Endothelial cell of umbilical vein (primary cell): Measurements from ENCODE around the gene GSX2. TPM values are rescaled to one million over a fixed set of nuclear protein-coding genes. Genes with fewer than 3 reads are reported as not detected.

ENCODE experiments used
- BruUV-seq: library from RNA; stranded (reverse); fragments of 400-500 nt; replicated peaks from 2 replicates; lab custom pipeline; 2021; lab: Mats Ljungman, UMichigan
- CTCF ChIA-PET: fragments of 300-600, 350-600 bp; sonication (Branson Sonifier 250); formaldehyde crosslinking; loops from one replicate; lab custom pipeline; 2021; ENCODE audit warnings: antibody characterized with exemption, inconsistent platforms; lab: Charles Lee
- POLR2A ChIA-PET: fragments of 300-600, 350-600 bp; sonication (Branson Sonifier 250); formaldehyde crosslinking; loops from one replicate; lab custom pipeline; 2021; ENCODE audit warnings: antibody characterized with exemption, inconsistent platforms; lab: Charles Lee
- DNase-seq: peaks from one replicate; pipeline ENCODE4 v3.0.0-alpha.2; 2011; ENCODE audit warnings: low read depth, low spot score
- FAIRE-seq: peaks from 2 replicates; lab custom pipeline; 2011; peaks lifted over from hg19 to GRCh38; lab: Jason Lieb, UNC
- H2AFZ ChIP-seq: 2 replicates; pipeline ENCODE4 v1.6.0; 2012; ENCODE audit warnings: low read depth, low read length, control low read depth, inconsistent platforms
- H3K27ac ChIP-seq: 2 replicates; pipeline ENCODE4 v1.5.1; 2011; ENCODE audit warnings: low read depth, mild to moderate bottlenecking, control low read depth, low read length, moderate library complexity; ENCODE audit not compliant: insufficient read depth
- H3K27me3 ChIP-seq, 2 experiments: 2 replicates each; pipeline versions ENCODE4 v1.6.0 to v1.6.1; 2011; ENCODE audit warnings: low read length in 2 of 2, mixed read lengths in 1 of 2; ENCODE audit not compliant: control insufficient read depth in 2 of 2, insufficient read depth in 2 of 2
- H3K36me3 ChIP-seq, 2 experiments: 2 replicates in 1 of 2; 3 replicates in 1 of 2; pipeline ENCODE4 v1.5.1; 2011; ENCODE audit warnings: low read length in 2 of 2, mild to moderate bottlenecking in 1 of 2, moderate library complexity in 1 of 2; ENCODE audit not compliant: control insufficient read depth in 2 of 2, insufficient read depth in 2 of 2; ENCODE audit errors: extremely low read depth in 1 of 2
- H3K4me1 ChIP-seq: 3 replicates; pipeline ENCODE4 v1.5.1; 2011; ENCODE audit warnings: mild to moderate bottlenecking, low read length; ENCODE audit not compliant: control insufficient read depth, insufficient read depth; ENCODE audit errors: extremely low read depth
- H3K4me2 ChIP-seq: 2 replicates; pipeline ENCODE4 v1.6.1; 2011; ENCODE audit warnings: low read length, control low read depth, mixed read lengths; ENCODE audit not compliant: insufficient read depth
- H3K4me3 ChIP-seq, 3 experiments: fragments of 200-600 bp in 1 of 3; sonication (generic), shearing (Covaris generic) in 1 of 3; replicated peaks in 1 of 3; 2 replicates each; pipeline ENCODE4 v1.5.1; 2011 to 2016; ENCODE audit warnings: control low read depth in 3 of 3, low read length in 3 of 3, mild to moderate bottlenecking in 2 of 3, inconsistent platforms in 1 of 3, low read depth in 1 of 3, moderate library complexity in 1 of 3; ENCODE audit not compliant: insufficient read depth in 1 of 3
- H3K79me2 ChIP-seq: 2 replicates; pipeline ENCODE4 v1.6.0; 2012; ENCODE audit warnings: low read length, inconsistent platforms; ENCODE audit not compliant: control insufficient read depth, insufficient read depth
- H3K9ac ChIP-seq: replicated peaks from 2 replicates; pipeline ENCODE3; 2011; ENCODE audit warnings: low read length, control low read depth; ENCODE audit not compliant: insufficient read depth; ENCODE audit errors: extremely low read depth
- H3K9me1 ChIP-seq: replicated peaks from 3 replicates; pipeline ENCODE4 v1.6.0; 2011; ENCODE audit warnings: mild to moderate bottlenecking, low read length; ENCODE audit not compliant: control insufficient read depth, insufficient read depth; ENCODE audit errors: extremely low read depth
- H3K9me3 ChIP-seq: replicated peaks from 2 replicates; pipeline ENCODE4 v1.5.1; 2012; ENCODE audit warnings: low read length, inconsistent platforms; ENCODE audit not compliant: control insufficient read depth, insufficient read depth
- H4K20me1 ChIP-seq: replicated peaks from 2 replicates; pipeline ENCODE3; 2011; ENCODE audit warnings: mild to moderate bottlenecking, low read length; ENCODE audit not compliant: control insufficient read depth, insufficient read depth; ENCODE audit errors: extremely low read depth
- CTCF ChIP-seq, 2 donors: IDR thresholded peaks; 1 replicate in 1 of 2; 2 replicates in 1 of 2; pipeline ENCODE4 v1.5.1; 2011; ENCODE audit warnings: low read length in 2 of 2, mild to moderate bottlenecking in 2 of 2, moderate library complexity in 2 of 2, control low read depth in 1 of 2, inconsistent platforms in 1 of 2, low read depth in 1 of 2; ENCODE audit not compliant: insufficient read depth in 1 of 2; ENCODE audit errors: extremely low read depth in 1 of 2
- EZH2 ChIP-seq: IDR thresholded peaks from 2 replicates; pipeline ENCODE4 v1.6.1; 2012; ENCODE audit warnings: borderline replicate concordance, low read depth, mild to moderate bottlenecking, moderate library complexity, low read length, inconsistent platforms; ENCODE audit not compliant: severe bottlenecking
- FOS ChIP-seq: IDR thresholded peaks from 2 replicates; pipeline ENCODE4 v1.6.1; 2011; ENCODE audit warnings: mild to moderate bottlenecking, low read length, moderate library complexity, borderline replicate concordance; ENCODE audit not compliant: insufficient read depth
- GATA2 ChIP-seq: IDR thresholded peaks from 2 replicates; pipeline ENCODE4 v1.7.0; 2011; ENCODE audit warnings: low read depth, mild to moderate bottlenecking, moderate library complexity, mixed read lengths, low read length; ENCODE audit not compliant: insufficient read length, insufficient read depth
- JUN ChIP-seq: IDR thresholded peaks from 2 replicates; pipeline ENCODE4 v1.6.1; 2011; ENCODE audit warnings: borderline replicate concordance, low read depth; ENCODE audit not compliant: insufficient read length, insufficient read depth
- MAX ChIP-seq: IDR thresholded peaks from 2 replicates; pipeline ENCODE4 v1.6.1; 2011; ENCODE audit not compliant: insufficient read depth, insufficient read length
- MYC ChIP-seq: IDR thresholded peaks from one replicate; pipeline ENCODE4 v1.6.1; 2011; ENCODE audit warnings: mild to moderate bottlenecking, low read depth, low read length
- POLR2A ChIP-seq: IDR thresholded peaks from 2 replicates; pipeline ENCODE4 v1.6.1; 2012; ENCODE audit warnings: low read depth, mild to moderate bottlenecking, control low read depth, low read length
- POLR2AphosphoS5 ChIP-seq: IDR thresholded peaks from 2 replicates; pipeline ENCODE4 v1.6.1; 2012; ENCODE audit warnings: low read depth, mild to moderate bottlenecking, control low read depth, low read length, moderate library complexity; ENCODE audit not compliant: insufficient read depth
- dilution Hi-C: fragments of 300-500 bp; cut with MboI; formaldehyde crosslinking; loops from one replicate; pipeline ENCODE4 v1.15.0; 2019; ENCODE audit warnings: low sequenced_read_pairs; ENCODE audit not compliant: extremely low pct_ligation_motif_present
- intact Hi-C: fragments of 100-400 bp; cut with micrococcal nuclease; formaldehyde crosslinking; loops from one replicate; pipeline ENCODE4 v1.10.0; 2022
- polyA plus RNA-seq, 4 experiments: library from polyadenylated mRNA; depleted of rRNA in 3 of 4; stranded (reverse) in 3 of 4; unstranded in 1 of 4; fragments of >200 nt; gene quantifications; 2 replicates each; pipeline versions ENCODE4 v1.2.1 to v1.2.3, GENCODE V29; 2011 to 2012; ENCODE audit warnings: missing spikeins in 1 of 4
- total RNA-seq: library from RNA; stranded (reverse); gene quantifications from 2 replicates; pipeline ENCODE4 v1.2.3, GENCODE V29; 2021

The GSX2 gene
- total and polyA plus RNA-seq, 2 donors (not counting 3 experiments of a cell fraction or from before 2014, with no cell fraction given) = not detected

GRCh38 chr4:54109241-54110018 is 9.5 kb downstream of the GSX2 start:
- peaks cover 3% of the 10 kb centered on the region for H3K4me1 ChIP-seq
- no peak overlapping the region for H3K27ac ChIP-seq
- TF ChIP-seq POLR2A = no peak
- no peak for TF ChIP-seq JUN
- TF ChIP-seq MAX = no peak
- H3K79me2 ChIP-seq = no peaks in the 10 kb centered on the region
- no peaks in the 10 kb centered on the region for H3K9me1 ChIP-seq
- no peaks in the 10 kb centered on the region for H3K9me3 ChIP-seq
- H2AFZ ChIP-seq = peak overlapping the region; percentile 48
- DNase-seq = no peak
- POLR2A ChIA-PET = no interaction called here
- no peak overlapping the region for H3K4me3 ChIP-seq
- peak overlapping the region; percentile 21 for H3K4me2 ChIP-seq
- H4K20me1 ChIP-seq = no peaks in the 10 kb centered on the region
- H3K27me3 ChIP-seq = peaks cover 36 to 54% of the 10 kb centered on the region in 2 experiments
- intact Hi-C loops = no loop called here
- dilution Hi-C loops = no loop called here
- H3K9ac ChIP-seq = no peak overlapping the region
- CTCF ChIA-PET = interaction anchor here (0.8 to 1.6 kb wide), 3 partner anchors 10 to 201 kb away, joined by 4 to 8 read pairs (median 5); no protein-coding TSS in a partner anchor
- BruUV-seq = no TSS peak
- FAIRE-seq = no peak
- no peaks in the 10 kb centered on the region for H3K36me3 ChIP-seq

GRCh38 chr4:54110019-54110416 is 10.1 kb downstream of the GSX2 start:
- no peaks in the 10 kb centered on the region for H3K79me2 ChIP-seq
- peaks cover 3% of the 10 kb centered on the region for H3K4me1 ChIP-seq
- no peaks in the 10 kb centered on the region for H3K9me3 ChIP-seq
- FAIRE-seq (no peak), DNase-seq (no peak)
- H3K4me2 ChIP-seq = peak overlapping the region; percentile 21
- CTCF ChIA-PET = interaction anchor here (0.8 to 1.6 kb wide), 3 partner anchors 10 to 202 kb away, joined by 4 to 8 read pairs (median 5); no protein-coding TSS in a partner anchor
- no peaks in the 10 kb centered on the region for H3K9me1 ChIP-seq
- dilution Hi-C loops (no loop called here), intact Hi-C loops (no loop called here)
- BruUV-seq = no TSS peak
- H3K36me3 ChIP-seq = no peaks in the 10 kb centered on the region
- no peak overlapping the region for H3K27ac ChIP-seq
- H3K4me3 ChIP-seq = no peak overlapping the region
- H2AFZ ChIP-seq = peak overlapping the region; percentile 48
- H4K20me1 ChIP-seq = no peaks in the 10 kb centered on the region
- POLR2A ChIA-PET = no interaction called here
- TF ChIP-seq JUN (no peak), POLR2A (no peak), MAX (no peak), FOS (no peak), CTCF (IDR thresholded peaks at IDR 0.05; ENCODE audit: extremely low read depth in 1 of 2, insufficient read depth in 1 of 2, low read depth in 1 of 2, low read length in 2 of 2) (no peak), EZH2 (no peak), MYC (no peak), POLR2AphosphoS5 (no peak), GATA2 (no peak)
- H3K27me3 ChIP-seq = peaks cover 34 to 51% of the 10 kb centered on the region in 2 experiments
- no peak overlapping the region for H3K9ac ChIP-seq
